ENCODE results near the gene PRKG1.
"Not testable (repeated sequence)": the region's sequence is repeated elsewhere in the genome, so short reads cannot be mapped to it uniquely, and the experiment has no call there.

The PRKG1 gene

GRCh38 chr10:52239771-52240170, 1165.5 kb downstream of the PRKG1 start:
- Histone ChIP-seq H3K27me3 (ENCODE audit: insufficient read depth, poor library complexity, severe bottlenecking) (no peaks in the 10 kb centered on the region), H3K27ac (replicated peaks) (no peak overlapping the region), H3K4me3 (replicated peaks; ENCODE audit: insufficient read depth, low read length) (no peak overlapping the region)
- no peak for DNase-seq (ENCODE audit: low read depth in 1 of 2, low spot score in 1 of 2)
- TF ChIP-seq CTCF (IDR thresholded peaks at IDR 0.05; ENCODE audit: insufficient read depth, low read length) = no peak
- no peak for TF ChIP-seq GABPA (IDR thresholded peaks at IDR 0.05; ENCODE audit: low read depth)
- no peak for TF ChIP-seq REST (IDR thresholded peaks at IDR 0.05; ENCODE audit: insufficient replicate concordance, low read depth)

- H3K4me3 ChIP-seq (replicated peaks; ENCODE audit: insufficient read depth, low read length) = no peak overlapping the region
- H3K27ac ChIP-seq (replicated peaks) = no peak overlapping the region
- no peak for DNase-seq (ENCODE audit: low read depth in 1 of 2, low spot score in 1 of 2)
- no peak for TF ChIP-seq GABPA (IDR thresholded peaks at IDR 0.05; ENCODE audit: low read depth)
- no peak for TF ChIP-seq POLR2AphosphoS5 (IDR thresholded peaks at IDR 0.05; ENCODE audit: low read depth)
- no peak for TF ChIP-seq REST (IDR thresholded peaks at IDR 0.05; ENCODE audit: insufficient replicate concordance, low read depth)
- TF ChIP-seq SPI1 (IDR thresholded peaks at IDR 0.05; ENCODE audit: borderline replicate concordance, low read depth) = no peak
- no peak for TF ChIP-seq CTCF (IDR thresholded peaks at IDR 0.05; ENCODE audit: insufficient read depth, low read length)
- no peaks in the 10 kb centered on the region for H3K27me3 ChIP-seq (ENCODE audit: insufficient read depth, poor library complexity, severe bottlenecking)
Observed at GRCh38 chr10:52245547-52245946, 1171.3 kb downstream of the PRKG1 start.

GRCh38 chr10:52247929-52248328, 1173.6 kb downstream of the PRKG1 start:
- DNase-seq (ENCODE audit: low read depth in 1 of 2, low spot score in 1 of 2); H3K27ac ChIP-seq (replicated peaks); H3K27me3 ChIP-seq (ENCODE audit: insufficient read depth, poor library complexity, severe bottlenecking); H3K4me3 ChIP-seq (replicated peaks; ENCODE audit: insufficient read depth, low read length): not testable (repeated sequence)

- Histone ChIP-seq H3K4me3 (replicated peaks; ENCODE audit: insufficient read depth, low read length) (no peak overlapping the region), H3K27me3 (ENCODE audit: insufficient read depth, poor library complexity, severe bottlenecking) (no peaks in the 10 kb centered on the region), H3K27ac (replicated peaks) (no peak overlapping the region)
- DNase-seq (ENCODE audit: low read depth in 1 of 2, low spot score in 1 of 2) = no peak
- TF ChIP-seq GABPA (IDR thresholded peaks at IDR 0.05; ENCODE audit: low read depth) (no peak), POLR2AphosphoS5 (IDR thresholded peaks at IDR 0.05; ENCODE audit: low read depth) (no peak), REST (IDR thresholded peaks at IDR 0.05; ENCODE audit: insufficient replicate concordance, low read depth) (no peak), SPI1 (IDR thresholded peaks at IDR 0.05; ENCODE audit: borderline replicate concordance, low read depth) (no peak), CTCF (IDR thresholded peaks at IDR 0.05; ENCODE audit: insufficient read depth, low read length) (no peak)
Observed at GRCh38 chr10:52248697-52249306, 1174.5 kb downstream of the PRKG1 start.

Measured in HL-60 (cell line).